Activated B cell treated with CpG ODN at 0.5 μM for 24 hours (primary cell): ENCODE measurements around the gene MYLIP. TPM values are rescaled to one million over a fixed set of nuclear protein-coding genes. Genes with fewer than 3 reads are reported as not detected.

Experiments used
- ATAC-seq: fragments of 200-7000 bp; cut with Tn5 transposase; one replicate; pipeline ENCODE4 v1.10.0; 2021; ENCODE audit warnings: low read depth, mild to moderate bottlenecking, moderate library complexity
- CTCF ChIA-PET: fragments of 350-600 bp; sonication (Branson Sonifier 250); formaldehyde crosslinking; loops from one replicate; lab custom pipeline; 2021; ENCODE audit warnings: antibody characterized with exemption; lab: Charles Lee
- POLR2A ChIA-PET: fragments of 350-600 bp; sonication (Branson Sonifier 250); formaldehyde crosslinking; loops from one replicate; lab custom pipeline; 2021; ENCODE audit warnings: antibody characterized with exemption; lab: Charles Lee
- DNase-seq: peaks from one replicate; pipeline ENCODE4 v3.0.0; 2022
- H3K27ac Mint-ChIP-seq: one replicate; pipeline ENCODE4 v1.8.0; 2020; ENCODE audit warnings: mixed read lengths
- H3K27me3 Mint-ChIP-seq: one replicate; pipeline ENCODE4 v1.8.0; 2021; ENCODE audit warnings: mixed read lengths
- H3K36me3 Mint-ChIP-seq: one replicate; pipeline ENCODE4 v1.8.0; 2021; ENCODE audit warnings: low read depth, mixed read lengths
- H3K4me1 Mint-ChIP-seq: one replicate; pipeline ENCODE4 v1.8.0; 2021; ENCODE audit warnings: mixed read lengths
- H3K4me3 Mint-ChIP-seq: one replicate; pipeline ENCODE4 v1.8.0; 2020; ENCODE audit warnings: mild to moderate bottlenecking, mixed read lengths
- H3K9me3 Mint-ChIP-seq: one replicate; pipeline ENCODE4 v1.8.0; 2020; ENCODE audit warnings: mixed read lengths
- intact Hi-C: fragments of 100-400 bp; cut with micrococcal nuclease; formaldehyde crosslinking; loops from one replicate; pipeline ENCODE4 v1.15.1; 2024
- total RNA-seq: library from RNA; stranded (reverse); gene quantifications from 2 replicates; pipeline ENCODE4 v1.2.3, GENCODE V29; 2022
- TF ChIP-seq, protein P1 (sequence below): fragments of 200-600 bp; IDR thresholded peaks from one replicate; pipeline ENCODE4 v1.8.0; 2022; ENCODE audit warnings: antibody characterized with exemption, mild to moderate bottlenecking

MYLIP gene
- total RNA-seq, 1 donor from 2014 or later: 10.3 TPM

- ChIA-PET CTCF (no interaction called here), POLR2A (interaction anchor here (1.1 kb wide), 1 partner anchor 17 kb away, joined by 4 read pairs; no protein-coding TSS in a partner anchor)
- Mint-ChIP-seq H3K27ac (no peak overlapping the region), H3K9me3 (no peaks in the 10 kb centered on the region), H3K36me3 (no peaks in the 10 kb centered on the region), H3K4me1 (peaks cover 9% of the 10 kb centered on the region), H3K4me3 (no peak overlapping the region), H3K27me3 (no peaks in the 10 kb centered on the region)
- TF ChIP-seq, protein P1, sequence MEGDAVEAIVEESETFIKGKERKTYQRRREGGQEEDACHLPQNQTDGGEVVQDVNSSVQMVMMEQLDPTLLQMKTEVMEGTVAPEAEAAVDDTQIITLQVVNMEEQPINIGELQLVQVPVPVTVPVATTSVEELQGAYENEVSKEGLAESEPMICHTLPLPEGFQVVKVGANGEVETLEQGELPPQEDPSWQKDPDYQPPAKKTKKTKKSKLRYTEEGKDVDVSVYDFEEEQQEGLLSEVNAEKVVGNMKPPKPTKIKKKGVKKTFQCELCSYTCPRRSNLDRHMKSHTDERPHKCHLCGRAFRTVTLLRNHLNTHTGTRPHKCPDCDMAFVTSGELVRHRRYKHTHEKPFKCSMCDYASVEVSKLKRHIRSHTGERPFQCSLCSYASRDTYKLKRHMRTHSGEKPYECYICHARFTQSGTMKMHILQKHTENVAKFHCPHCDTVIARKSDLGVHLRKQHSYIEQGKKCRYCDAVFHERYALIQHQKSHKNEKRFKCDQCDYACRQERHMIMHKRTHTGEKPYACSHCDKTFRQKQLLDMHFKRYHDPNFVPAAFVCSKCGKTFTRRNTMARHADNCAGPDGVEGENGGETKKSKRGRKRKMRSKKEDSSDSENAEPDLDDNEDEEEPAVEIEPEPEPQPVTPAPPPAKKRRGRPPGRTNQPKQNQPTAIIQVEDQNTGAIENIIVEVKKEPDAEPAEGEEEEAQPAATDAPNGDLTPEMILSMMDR: no peak
- ATAC-seq (no peak), DNase-seq (no peak)
- intact Hi-C loops: loop anchor here (10.0 kb wide), 1 partner anchor 1387 kb away; no protein-coding TSS in a partner anchor
These were observed 7.5 kb upstream of the MYLIP start for GRCh38 chr6:16121339-16121738.

- DNase-seq (no peak), ATAC-seq (no peak)
- CTCF ChIA-PET: no interaction called here
- Mint-ChIP-seq H3K4me1 (peaks cover 9% of the 10 kb centered on the region), H3K4me3 (no peak overlapping the region), H3K27ac (no peak overlapping the region), H3K9me3 (no peaks in the 10 kb centered on the region), H3K27me3 (no peaks in the 10 kb centered on the region), H3K36me3 (no peaks in the 10 kb centered on the region)
- TF ChIP-seq, protein P1: no peak
- intact Hi-C loops: loop anchor here (10.0 kb wide), 1 partner anchor 1387 kb away; no protein-coding TSS in a partner anchor
- POLR2A ChIA-PET: interaction anchor here (0.7 kb wide), 1 partner anchor 235 kb away, joined by 3 read pairs; no protein-coding TSS in a partner anchor
These were observed 6.7 kb upstream of the MYLIP start for GRCh38 chr6:16122197-16122596.

DNA sequence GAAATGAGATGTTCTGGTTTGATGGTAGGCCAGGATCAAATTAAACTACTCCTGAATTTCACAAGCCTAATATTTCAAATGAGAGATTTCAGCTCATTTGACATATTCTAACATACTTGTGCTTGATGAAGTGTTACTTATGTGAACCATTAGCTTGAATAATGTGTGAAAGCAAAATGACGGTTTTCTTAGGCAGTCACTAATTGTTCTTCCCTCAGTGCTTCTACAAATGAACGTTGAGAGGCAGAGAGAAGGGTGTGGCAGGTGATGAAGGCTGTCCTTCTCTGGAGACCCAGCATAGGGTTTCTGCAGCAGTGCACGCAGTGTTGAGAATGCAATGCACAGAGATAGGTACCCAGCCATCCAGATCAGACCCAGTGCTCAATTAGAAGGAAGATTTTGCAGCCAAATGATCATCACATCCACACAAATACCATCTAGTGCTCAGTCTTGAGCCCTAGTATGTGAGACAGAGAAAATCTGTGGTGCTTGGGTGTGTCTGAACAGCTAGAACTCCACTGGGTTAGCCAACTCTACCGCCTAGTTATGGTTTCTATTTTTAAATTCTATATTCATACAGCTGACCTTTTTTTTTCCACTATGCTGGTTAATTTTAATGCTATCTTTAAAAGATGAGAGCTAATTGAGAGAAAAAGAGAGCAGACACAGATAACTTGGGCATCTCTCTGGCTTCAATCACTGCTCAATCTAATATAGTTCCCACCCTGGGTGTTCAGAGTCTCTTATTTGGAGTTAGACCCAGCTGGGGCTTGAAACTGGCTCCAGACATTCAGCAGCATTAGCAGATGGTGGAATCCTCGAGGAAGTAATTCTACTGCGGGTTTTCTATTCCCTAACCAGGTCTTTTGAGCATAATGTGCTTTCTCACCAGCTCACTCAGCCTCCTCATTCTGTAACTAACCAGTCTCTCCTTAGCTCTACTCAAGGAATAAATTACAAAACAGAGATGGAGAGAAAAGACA, 4.4 kb upstream of the MYLIP start:
- ATAC-seq: no peak
- no peak overlapping the region for H3K27ac Mint-ChIP-seq
- H3K9me3 Mint-ChIP-seq: no peaks in the 10 kb centered on the region
- ChIA-PET POLR2A (interaction anchor here (0.5 to 1.7 kb wide), 3 partner anchors 65 to 413 kb away, joined by 7 to 9 read pairs (median 7); no protein-coding TSS in a partner anchor), CTCF (interaction anchor here (2.3 kb wide), 1 partner anchor 433 kb away, joined by 9 read pairs; no protein-coding TSS in a partner anchor)
- DNase-seq: no peak
- no peaks in the 10 kb centered on the region for H3K36me3 Mint-ChIP-seq
- H3K4me1 Mint-ChIP-seq: peaks cover 17% of the 10 kb centered on the region
- intact Hi-C loops: loop anchor here (5.0 to 10.0 kb wide), 4 partner anchors 43 to 1390 kb away; no protein-coding TSS in a partner anchor
- H3K4me3 Mint-ChIP-seq: no peak overlapping the region
- TF ChIP-seq, protein P1: no peak
- no peaks in the 10 kb centered on the region for H3K27me3 Mint-ChIP-seq

- peaks cover 32% of the 10 kb centered on the region for H3K4me1 Mint-ChIP-seq
- no peak overlapping the region for H3K4me3 Mint-ChIP-seq
- peaks cover 2% of the 10 kb centered on the region for H3K36me3 Mint-ChIP-seq
- no peaks in the 10 kb centered on the region for H3K9me3 Mint-ChIP-seq
- no peak for ATAC-seq
- POLR2A ChIA-PET: interaction anchor here (5.5 kb wide), 1 partner anchor 224 kb away, joined by 64 read pairs; no protein-coding TSS in a partner anchor
- H3K27ac Mint-ChIP-seq: no peak overlapping the region
- TF ChIP-seq, protein P1: no peak
- no peak for DNase-seq
- H3K27me3 Mint-ChIP-seq: no peaks in the 10 kb centered on the region
- intact Hi-C loops: loop anchor here (5.0 to 10.0 kb wide), 4 partner anchors 41 to 1391 kb away; no protein-coding TSS in a partner anchor
- CTCF ChIA-PET: interaction anchor here (1.1 to 2.3 kb wide), 2 partner anchors 11 to 434 kb away, joined by 3 to 9 read pairs; no protein-coding TSS in a partner anchor
These were observed 2.8 kb upstream of the MYLIP start for GRCh38 chr6:16126056-16126455.
